Upper lobe of right lung (tissue), 1 donor: ENCODE results near the gene VAV3. TPM values are rescaled to one million over a fixed set of nuclear protein-coding genes. Genes with fewer than 3 reads are reported as not detected.

Experiments
- ATAC-seq: fragments of 200-7000 bp; cut with Tn5 transposase; one replicate; pipeline ENCODE4 v1.9.1; 2020; ENCODE audit warnings: mild to moderate bottlenecking, moderate library complexity
- DNase-seq: peaks from one replicate; pipeline ENCODE4 v3.0.0-alpha.2; 2020
- H3K27ac ChIP-seq: fragments of 200-600 bp; one replicate; pipeline ENCODE4 v1.8.0; 2022
- H3K27me3 ChIP-seq: fragments of 200-600 bp; one replicate; pipeline ENCODE4 v1.8.0; 2022; ENCODE audit warnings: mild to moderate bottlenecking
- H3K36me3 ChIP-seq: fragments of 200-600 bp; one replicate; pipeline ENCODE4 v1.8.0; 2022
- H3K4me1 ChIP-seq: fragments of 200-600 bp; one replicate; pipeline ENCODE4 v1.8.0; 2022
- H3K4me3 ChIP-seq: fragments of 200-600 bp; one replicate; pipeline ENCODE4 v1.8.0; 2022; ENCODE audit warnings: mild to moderate bottlenecking
- H3K9me3 ChIP-seq: fragments of 200-600 bp; one replicate; pipeline ENCODE4 v1.8.0; 2022
- intact Hi-C: fragments of 100-400 bp; cut with DNase I; formaldehyde crosslinking; loops from one replicate; pipeline ENCODE4 v1.11.0; 2022
- total RNA-seq: library from RNA; stranded (reverse); fragmentation: NEBNext Ultra II Directional; extraction: Animal tissue kit (Norgen Biotek cat#: 25700); gene quantifications from one replicate; pipeline ENCODE4 v1.2.1, GENCODE V29; 2021
- TF ChIP-seq, protein P1 (sequence below): fragments of 200-600 bp; IDR thresholded peaks from one replicate; pipeline ENCODE4 v1.8.0; 2022; ENCODE audit warnings: antibody characterized with exemption
- donor health status: DM: no; HTN: yes; CAD: no; lungs with severe emphysema.

VAV3 gene
- total RNA-seq, 1 donor from 2014 or later, result 8.5 TPM

DNA sequence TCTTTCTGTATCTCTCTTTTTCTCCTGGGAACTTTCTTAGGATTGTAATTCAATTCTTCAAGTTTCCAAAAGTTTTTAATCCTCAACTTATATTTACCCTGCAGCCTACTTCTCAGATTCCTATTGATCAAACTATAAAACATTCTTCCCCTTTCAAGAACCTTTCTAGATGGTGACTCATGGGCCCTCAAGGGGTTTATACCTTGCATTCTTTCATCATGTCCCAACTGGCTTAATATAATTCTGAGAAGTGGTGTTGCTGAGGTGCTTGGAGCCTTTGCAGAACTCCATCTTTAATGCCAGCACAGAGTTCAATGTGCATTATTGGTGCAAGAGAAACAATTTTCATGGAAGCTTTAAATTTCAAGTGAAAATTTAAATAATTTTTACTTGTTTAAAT lies 273.4 kb downstream of the VAV3 start:
- intact Hi-C loops, result no loop called here
- TF ChIP-seq, protein P1, sequence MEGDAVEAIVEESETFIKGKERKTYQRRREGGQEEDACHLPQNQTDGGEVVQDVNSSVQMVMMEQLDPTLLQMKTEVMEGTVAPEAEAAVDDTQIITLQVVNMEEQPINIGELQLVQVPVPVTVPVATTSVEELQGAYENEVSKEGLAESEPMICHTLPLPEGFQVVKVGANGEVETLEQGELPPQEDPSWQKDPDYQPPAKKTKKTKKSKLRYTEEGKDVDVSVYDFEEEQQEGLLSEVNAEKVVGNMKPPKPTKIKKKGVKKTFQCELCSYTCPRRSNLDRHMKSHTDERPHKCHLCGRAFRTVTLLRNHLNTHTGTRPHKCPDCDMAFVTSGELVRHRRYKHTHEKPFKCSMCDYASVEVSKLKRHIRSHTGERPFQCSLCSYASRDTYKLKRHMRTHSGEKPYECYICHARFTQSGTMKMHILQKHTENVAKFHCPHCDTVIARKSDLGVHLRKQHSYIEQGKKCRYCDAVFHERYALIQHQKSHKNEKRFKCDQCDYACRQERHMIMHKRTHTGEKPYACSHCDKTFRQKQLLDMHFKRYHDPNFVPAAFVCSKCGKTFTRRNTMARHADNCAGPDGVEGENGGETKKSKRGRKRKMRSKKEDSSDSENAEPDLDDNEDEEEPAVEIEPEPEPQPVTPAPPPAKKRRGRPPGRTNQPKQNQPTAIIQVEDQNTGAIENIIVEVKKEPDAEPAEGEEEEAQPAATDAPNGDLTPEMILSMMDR, result no peak
- Histone ChIP-seq H3K27ac (no peak overlapping the region), H3K4me1 (no peaks in the 10 kb centered on the region), H3K4me3 (no peak overlapping the region), H3K36me3 (no peaks in the 10 kb centered on the region), H3K9me3 (no peaks in the 10 kb centered on the region), H3K27me3 (no peaks in the 10 kb centered on the region)
- ATAC-seq (no peak), DNase-seq (no peak)

DNA sequence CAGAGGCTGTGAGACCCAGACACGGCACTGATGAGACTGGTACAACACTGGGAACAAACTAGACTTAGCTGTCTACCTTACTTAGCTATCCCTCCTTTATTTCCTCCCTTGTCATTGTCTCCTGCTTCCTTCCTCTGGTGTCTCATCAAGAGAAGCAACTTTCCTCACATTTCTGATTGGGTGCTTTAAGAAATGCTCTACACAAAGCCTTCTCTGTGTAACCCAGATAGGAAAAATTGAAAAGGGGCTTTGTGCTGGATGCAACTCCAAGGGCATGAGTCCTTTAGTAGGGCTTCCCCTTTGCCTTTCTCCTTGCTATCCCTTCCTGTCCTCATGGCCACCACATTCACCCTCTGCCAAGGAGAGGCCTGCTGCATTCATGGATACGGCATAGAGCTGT lies 274.5 kb downstream of the VAV3 start:
- Histone ChIP-seq H3K4me1 (no peaks in the 10 kb centered on the region), H3K36me3 (no peaks in the 10 kb centered on the region), H3K9me3 (no peaks in the 10 kb centered on the region), H3K27ac (no peak overlapping the region), H3K27me3 (no peaks in the 10 kb centered on the region), H3K4me3 (no peak overlapping the region)
- ATAC-seq (no peak), DNase-seq (no peak)
- TF ChIP-seq, protein P1, result no peak
- intact Hi-C loops, result no loop called here

DNA sequence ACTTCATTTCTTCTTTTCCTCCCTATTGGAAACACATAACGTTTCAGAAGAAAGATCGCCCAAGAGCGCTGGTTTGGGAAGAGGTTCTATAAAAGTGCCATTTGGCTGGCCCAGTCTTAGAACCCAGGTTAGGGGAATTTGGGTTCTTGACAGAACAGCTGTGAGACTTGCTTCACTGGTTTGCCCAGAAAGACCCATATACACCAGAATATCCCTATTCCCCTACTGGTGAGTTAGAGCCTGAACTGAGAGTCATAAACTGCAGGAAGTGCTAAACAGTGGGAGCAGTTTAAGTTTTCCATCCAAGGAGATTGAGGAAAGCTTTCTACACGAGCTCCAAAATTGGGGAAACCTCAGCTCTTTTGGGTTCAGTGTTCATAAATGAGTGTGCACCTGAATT lies 275.2 kb downstream of the VAV3 start:
- DNase-seq (no peak), ATAC-seq (no peak)
- Histone ChIP-seq H3K9me3 (no peaks in the 10 kb centered on the region), H3K27ac (no peak overlapping the region), H3K36me3 (no peaks in the 10 kb centered on the region), H3K27me3 (no peaks in the 10 kb centered on the region), H3K4me1 (no peaks in the 10 kb centered on the region), H3K4me3 (no peak overlapping the region)
- TF ChIP-seq, protein P1, result no peak
- intact Hi-C loops, result no loop called here

DNA sequence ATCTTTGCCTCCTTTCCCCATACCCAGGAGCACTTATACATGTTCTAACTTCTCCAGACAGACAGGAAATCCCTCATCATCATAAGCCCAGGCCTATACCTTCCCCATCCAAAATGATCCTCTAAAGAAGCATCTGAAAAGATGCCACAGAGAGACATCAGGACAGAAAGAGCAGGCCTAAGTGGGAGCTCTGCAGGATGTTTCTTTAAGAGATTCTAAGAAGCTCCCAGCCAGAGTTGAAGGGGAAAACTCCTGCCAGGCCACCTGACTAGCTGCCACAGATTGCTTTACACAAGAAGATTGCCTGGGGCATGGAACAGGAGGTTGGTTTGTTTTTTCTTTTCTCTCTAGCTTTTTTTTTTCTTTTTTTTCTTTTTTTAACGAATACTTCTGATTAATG lies 275.8 kb downstream of the VAV3 start:
- Histone ChIP-seq H3K9me3 (no peaks in the 10 kb centered on the region), H3K4me3 (no peak overlapping the region), H3K27ac (no peak overlapping the region), H3K36me3 (no peaks in the 10 kb centered on the region), H3K4me1 (no peaks in the 10 kb centered on the region), H3K27me3 (no peaks in the 10 kb centered on the region)
- DNase-seq (no peak), ATAC-seq (no peak)
- intact Hi-C loops, result no loop called here
- TF ChIP-seq, protein P1, result no peak

DNA sequence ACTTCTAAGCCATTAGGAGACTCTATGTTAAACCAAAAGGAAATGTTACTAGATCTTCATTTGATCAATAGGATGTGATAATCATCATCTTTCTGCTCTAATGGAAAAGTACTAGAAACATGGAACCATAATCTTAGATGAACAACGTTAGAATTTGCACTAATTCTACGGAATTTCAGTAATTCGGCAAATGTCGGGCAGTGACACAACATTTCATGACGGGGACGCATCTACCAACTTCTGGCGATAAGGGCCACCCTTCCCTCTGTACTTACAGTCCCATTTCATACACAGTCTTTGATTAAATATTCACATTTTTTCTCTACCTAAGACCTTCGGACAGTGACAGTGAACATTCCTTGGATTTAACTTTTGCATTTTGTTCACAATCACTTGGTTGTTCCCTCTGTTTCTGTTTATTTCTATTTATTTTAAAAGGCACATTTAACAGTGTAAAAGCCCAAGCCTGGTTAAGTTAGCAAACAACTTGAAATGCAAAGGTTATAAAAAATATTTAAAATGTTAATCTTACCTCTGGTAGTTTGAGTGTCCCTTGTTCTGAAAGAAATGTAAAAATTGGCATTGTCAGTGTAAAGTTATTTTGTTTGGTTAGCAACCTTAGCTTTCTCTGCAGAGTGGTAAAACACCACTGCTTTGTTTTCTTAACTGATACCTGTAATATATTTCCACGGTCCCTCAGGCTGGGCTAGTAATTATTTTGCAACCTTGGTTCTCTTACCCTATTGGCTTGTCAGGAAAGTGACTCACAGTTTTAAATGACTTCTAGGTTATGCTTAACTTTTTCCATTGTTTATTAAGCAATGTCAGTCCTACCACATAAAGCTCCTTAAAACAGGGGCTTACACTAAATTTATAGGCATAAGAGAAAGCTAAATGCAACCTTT lies 276.9 kb downstream of the VAV3 start:
- ATAC-seq, result no peak
- Histone ChIP-seq H3K4me1 (no peaks in the 10 kb centered on the region), H3K27me3 (no peaks in the 10 kb centered on the region), H3K27ac (no peak overlapping the region), H3K4me3 (no peak overlapping the region), H3K9me3 (no peaks in the 10 kb centered on the region), H3K36me3 (no peaks in the 10 kb centered on the region)
- no peak for DNase-seq
- intact Hi-C loops, result no loop called here
- TF ChIP-seq, protein P1, result no peak
